ENCODE measurements around the gene PLXNB3. TPM values are rescaled to one million over a fixed set of nuclear protein-coding genes. Genes with fewer than 3 reads are reported as not detected.
A peak's percentile ranks its signal among the peaks of the same experiment; 100 is the strongest.

Gene PLXNB3
- total RNA-seq, 1 donor: 3.1 TPM

GRCh38 chrX:153818571-153819383, 54.7 kb downstream of the PLXNB3 start:
- H3K4me3 ChIP-seq (ENCODE audit: low read depth, low read length): peak overlapping the region; percentile 28
- no peak for TF ChIP-seq CTCF (IDR thresholded peaks at IDR 0.05; ENCODE audit: insufficient read depth, low read length)
- DNase-seq (ENCODE audit: low read depth): no peak

- DNase-seq (ENCODE audit: low read depth): no peak
- TF ChIP-seq CTCF (IDR thresholded peaks at IDR 0.05; ENCODE audit: insufficient read depth, low read length): no peak
- peak overlapping the region; percentile 28 for H3K4me3 ChIP-seq (ENCODE audit: low read depth, low read length)
Measured at GRCh38 chrX:153819384-153820040, 55.5 kb downstream of the PLXNB3 start.

- no peak for DNase-seq (ENCODE audit: low read depth)
- no peak for TF ChIP-seq CTCF (IDR thresholded peaks at IDR 0.05; ENCODE audit: insufficient read depth, low read length)
- H3K4me3 ChIP-seq (ENCODE audit: low read depth, low read length): no peak overlapping the region
Measured at GRCh38 chrX:153820601-153821000, 56.6 kb downstream of the PLXNB3 start.

GRCh38 chrX:153821066-153821465, 57.0 kb downstream of the PLXNB3 start:
- no peak for TF ChIP-seq CTCF (IDR thresholded peaks at IDR 0.05; ENCODE audit: insufficient read depth, low read length)
- H3K4me3 ChIP-seq (ENCODE audit: low read depth, low read length): no peak overlapping the region
- DNase-seq (ENCODE audit: low read depth): no peak

GRCh38 chrX:153824348-153824747, 60.3 kb downstream of the PLXNB3 start:
- DNase-seq (ENCODE audit: low read depth): no peak
- TF ChIP-seq CTCF (IDR thresholded peaks at IDR 0.05; ENCODE audit: insufficient read depth, low read length): no peak

GRCh38 chrX:153825042-153825441, 61.0 kb downstream of the PLXNB3 start:
- no peak overlapping the region for H3K4me3 ChIP-seq (ENCODE audit: low read depth, low read length)
- DNase-seq (ENCODE audit: low read depth): no peak
- no peak for TF ChIP-seq CTCF (IDR thresholded peaks at IDR 0.05; ENCODE audit: insufficient read depth, low read length)

More at GRCh38 chrX:153824348-153824747, 60.3 kb downstream of the PLXNB3 start:
- H3K4me3 ChIP-seq (ENCODE audit: low read depth, low read length): no peak overlapping the region

Other genes with a start within 250 kb of the PLXNB3 start
- gene ATP2B3, start 246.6 kb upstream of the PLXNB3 start, total RNA-seq (ENCODE audit: low replicate concordance): not detected in 2 replicates
- gene CCNQ, start 165.1 kb upstream of the PLXNB3 start, total RNA-seq (ENCODE audit: low replicate concordance): 2.5 and 14.5 TPM in 2 replicates
- not detected in 2 replicates for gene DUSP9, start 117.0 kb upstream of the PLXNB3 start, total RNA-seq (ENCODE audit: low replicate concordance)
- gene PNCK, start 90.4 kb upstream of the PLXNB3 start, total RNA-seq (ENCODE audit: low replicate concordance): 0.33 TPM in 1 of 2 replicates, not detected in the other
- 5.6 and 8.8 TPM in 2 replicates for gene SLC6A8, start 76.3 kb upstream of the PLXNB3 start, total RNA-seq (ENCODE audit: low replicate concordance)
- 75.4 and 111 TPM in 2 replicates for gene BCAP31, start 39.9 kb upstream of the PLXNB3 start, total RNA-seq (ENCODE audit: low replicate concordance)
- gene ABCD1, start 39.4 kb upstream of the PLXNB3 start, total RNA-seq (ENCODE audit: low replicate concordance): 9.3 and 15.5 TPM in 2 replicates
- 0.54 TPM in 1 of 2 replicates, not detected in the other for gene SRPK3, start 16.8 kb downstream of the PLXNB3 start, total RNA-seq (ENCODE audit: low replicate concordance)
- gene IDH3G, start 30.1 kb downstream of the PLXNB3 start, total RNA-seq (ENCODE audit: low replicate concordance): 7.2 and 46.0 TPM in 2 replicates
- 34.2 and 186 TPM in 2 replicates for gene SSR4, start 30.4 kb downstream of the PLXNB3 start, total RNA-seq (ENCODE audit: low replicate concordance)
- gene PDZD4, start 66.3 kb downstream of the PLXNB3 start, total RNA-seq (ENCODE audit: low replicate concordance): 0.09 and 1.1 TPM in 2 replicates
- gene L1CAM, start 121.9 kb downstream of the PLXNB3 start, total RNA-seq (ENCODE audit: low replicate concordance): 0.36 and 1.6 TPM in 2 replicates
- not detected in 2 replicates for gene AVPR2, start 140.4 kb downstream of the PLXNB3 start, total RNA-seq (ENCODE audit: low replicate concordance)
- gene ARHGAP4, start 162.0 kb downstream of the PLXNB3 start, total RNA-seq (ENCODE audit: low replicate concordance): 0.27 and 6.0 TPM in 2 replicates
- gene NAA10, start 170.8 kb downstream of the PLXNB3 start, total RNA-seq (ENCODE audit: low replicate concordance): 25.8 and 84.7 TPM in 2 replicates
- gene RENBP, start 180.4 kb downstream of the PLXNB3 start, total RNA-seq (ENCODE audit: low replicate concordance): 0.45 and 5.6 TPM in 2 replicates
- 16.4 and 34.5 TPM in 2 replicates for gene HCFC1, start 207.6 kb downstream of the PLXNB3 start, total RNA-seq (ENCODE audit: low replicate concordance)
- 5.3 and 7.5 TPM in 2 replicates for gene TMEM187, start 208.5 kb downstream of the PLXNB3 start, total RNA-seq (ENCODE audit: low replicate concordance)

Data from fibroblast of the aortic adventitia (primary cell).